ENCODE data around the gene TRAPPC2B.

Gene TRAPPC2B

DNA sequence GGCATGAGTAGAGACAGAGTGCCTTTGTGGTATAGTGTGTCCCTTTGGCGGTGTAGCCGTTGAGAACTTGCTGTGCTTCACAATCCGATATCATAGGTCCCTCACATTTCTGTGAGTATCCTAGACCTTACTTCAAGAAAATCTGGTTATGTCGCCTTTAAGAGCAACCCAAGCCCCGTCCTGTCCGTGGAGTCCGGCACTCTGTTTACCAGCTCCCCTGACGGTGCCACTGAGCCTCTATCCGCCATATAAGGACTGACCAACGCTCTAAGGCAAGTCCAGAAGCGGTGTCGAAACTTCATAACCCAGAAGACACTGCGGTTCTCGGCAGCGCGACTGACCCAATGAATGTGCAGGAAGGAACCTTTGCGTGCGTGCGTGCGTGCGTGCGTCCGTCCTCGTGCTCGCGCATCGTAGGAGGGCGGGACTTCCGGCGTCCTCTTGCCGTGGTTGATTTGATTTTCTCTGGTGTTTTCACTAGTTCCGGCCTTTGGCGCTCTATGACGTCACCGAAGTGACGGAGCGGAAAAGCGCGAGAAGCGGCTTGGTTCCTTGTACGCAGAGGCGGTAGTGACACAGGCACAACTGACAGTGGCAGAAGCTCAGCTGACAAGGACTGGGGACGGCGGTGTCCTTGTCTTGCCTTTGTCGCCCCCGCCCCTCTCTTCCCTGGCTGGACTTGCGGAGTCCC, at the start of gene TRAPPC2B, which contains the start of gene ZNF547:
Gene TRAPPC2B (plus strand): TSS at position 555 of the 691 bp plus-strand sequence. CDS start 1,283 bp downstream, outside the sequence.
Gene ZNF547 (plus strand): TSS at position 555 of the 691 bp plus-strand sequence. CDS start 5,005 bp downstream, outside the sequence.
- peak; percentile 95 to 97 for DNase-seq (ENCODE audit: low read depth in 2 of 2)

DNA sequence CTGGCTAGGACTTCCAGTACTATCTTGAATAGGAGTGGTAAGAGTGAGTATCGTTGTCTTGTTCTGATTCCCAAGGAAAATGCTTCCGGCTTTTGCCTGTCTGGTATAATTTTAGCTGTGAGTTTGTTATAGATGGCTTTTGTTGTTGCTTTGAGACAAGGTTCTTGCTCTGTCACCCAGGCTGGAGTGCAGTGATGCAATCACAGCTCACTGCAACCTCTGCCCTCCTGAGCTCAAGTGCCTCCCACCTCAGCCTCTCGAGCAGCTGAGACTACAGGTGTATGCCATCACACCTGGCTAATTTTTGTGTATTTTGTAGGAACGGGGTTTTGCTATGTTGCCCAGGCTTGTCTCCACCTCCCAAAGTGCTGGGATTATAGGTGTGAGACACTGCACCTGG, 49.2 kb upstream of the TRAPPC2B start:
- DNase-seq (ENCODE audit: low read depth in 2 of 2): no peak

- DNase-seq (ENCODE audit: low read depth in 2 of 2): no peak
These were observed 45.8 kb upstream of the TRAPPC2B start for GRCh38 chr19:57317503-57317902.

- no peak for DNase-seq (ENCODE audit: low read depth in 2 of 2)
These were observed 43.5 kb upstream of the TRAPPC2B start for GRCh38 chr19:57319869-57320179.

GRCh38 chr19:57320180-57321084, 42.9 kb upstream of the TRAPPC2B start, which contains the start of gene ZNF543:
TSS of gene ZNF543 (plus strand) at chr19:57320472. CDS start at chr19:57320854, 382 bp downstream.
- peak; percentile 86 for DNase-seq (ENCODE audit: low read depth in 2 of 2)

DNA sequence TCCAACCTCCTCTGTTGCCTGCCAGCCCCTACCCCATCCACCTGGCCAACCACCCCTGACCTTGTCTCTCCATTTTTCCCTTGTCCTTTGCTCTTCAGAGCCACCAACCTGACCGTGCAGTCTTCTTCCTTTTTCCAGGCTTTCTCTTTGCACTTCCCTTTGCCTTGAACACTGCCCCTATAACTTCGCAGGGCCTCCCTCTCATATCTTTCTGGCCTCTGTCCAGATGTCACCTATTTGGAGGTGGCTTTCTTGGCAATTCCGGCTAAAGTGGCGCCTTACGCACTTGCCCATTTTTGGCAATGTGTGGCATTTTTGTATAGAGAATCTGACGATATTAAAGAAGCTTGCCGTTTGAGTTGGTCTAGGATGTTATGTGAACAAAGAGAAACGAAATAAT, 42.2 kb upstream of the TRAPPC2B start:
- DNase-seq (ENCODE audit: low read depth in 2 of 2): no peak

- no peak for DNase-seq (ENCODE audit: low read depth in 2 of 2)
These were observed 41.6 kb upstream of the TRAPPC2B start for GRCh38 chr19:57321751-57322150.

- no peak for DNase-seq (ENCODE audit: low read depth in 2 of 2)
These were observed 38.4 kb upstream of the TRAPPC2B start for GRCh38 chr19:57324992-57325391.

- DNase-seq (ENCODE audit: low read depth in 2 of 2): no peak
These were observed 35.4 kb upstream of the TRAPPC2B start for GRCh38 chr19:57327993-57328392.

DNA sequence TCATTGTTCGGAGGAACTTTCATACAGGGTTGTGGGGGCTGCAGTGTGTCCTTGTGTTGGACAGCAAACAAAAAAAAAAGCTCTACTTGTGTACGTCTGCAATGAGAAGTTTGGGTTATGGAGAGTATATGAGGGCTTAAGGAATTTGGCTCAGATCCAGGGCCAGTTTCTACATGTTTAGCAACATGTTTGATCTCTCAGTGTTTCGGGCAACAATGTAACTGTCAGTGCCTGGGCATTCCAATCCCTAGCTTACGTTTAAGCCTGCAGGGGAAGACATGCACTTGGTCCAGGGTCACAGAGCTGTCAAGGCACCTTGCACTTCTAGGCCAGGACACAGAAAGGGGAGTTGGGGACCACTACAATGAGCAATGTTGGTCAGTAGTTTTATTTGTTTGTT, 29.2 kb upstream of the TRAPPC2B start:
- DNase-seq (ENCODE audit: low read depth in 2 of 2): no peak

DNA sequence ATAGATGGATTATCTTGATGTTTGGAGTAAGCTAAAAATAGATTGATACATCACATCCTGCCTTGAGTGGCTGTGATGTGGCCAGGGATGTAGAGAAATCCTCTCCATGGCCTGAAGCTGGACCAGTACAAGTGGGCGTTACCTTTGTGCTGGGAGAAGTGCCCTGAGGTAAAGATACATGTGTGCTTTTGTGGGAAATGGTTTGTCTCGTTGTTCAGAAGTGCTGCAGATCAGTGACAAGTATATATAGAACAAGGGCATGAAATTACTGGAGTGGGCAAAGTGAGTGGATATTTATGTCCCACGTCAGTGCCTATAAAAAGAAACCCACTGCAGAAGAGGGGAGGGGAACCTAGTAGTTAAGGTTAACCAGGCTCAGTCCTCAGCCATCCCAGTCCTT, 24.5 kb upstream of the TRAPPC2B start:
- DNase-seq (ENCODE audit: low read depth in 2 of 2): no peak

GRCh38 chr19:57342582-57342981, 20.8 kb upstream of the TRAPPC2B start:
- no peak for DNase-seq (ENCODE audit: low read depth in 2 of 2)

- DNase-seq (ENCODE audit: low read depth in 2 of 2): no peak
These were observed 15.2 kb upstream of the TRAPPC2B start for GRCh38 chr19:57348136-57348535.

DNA sequence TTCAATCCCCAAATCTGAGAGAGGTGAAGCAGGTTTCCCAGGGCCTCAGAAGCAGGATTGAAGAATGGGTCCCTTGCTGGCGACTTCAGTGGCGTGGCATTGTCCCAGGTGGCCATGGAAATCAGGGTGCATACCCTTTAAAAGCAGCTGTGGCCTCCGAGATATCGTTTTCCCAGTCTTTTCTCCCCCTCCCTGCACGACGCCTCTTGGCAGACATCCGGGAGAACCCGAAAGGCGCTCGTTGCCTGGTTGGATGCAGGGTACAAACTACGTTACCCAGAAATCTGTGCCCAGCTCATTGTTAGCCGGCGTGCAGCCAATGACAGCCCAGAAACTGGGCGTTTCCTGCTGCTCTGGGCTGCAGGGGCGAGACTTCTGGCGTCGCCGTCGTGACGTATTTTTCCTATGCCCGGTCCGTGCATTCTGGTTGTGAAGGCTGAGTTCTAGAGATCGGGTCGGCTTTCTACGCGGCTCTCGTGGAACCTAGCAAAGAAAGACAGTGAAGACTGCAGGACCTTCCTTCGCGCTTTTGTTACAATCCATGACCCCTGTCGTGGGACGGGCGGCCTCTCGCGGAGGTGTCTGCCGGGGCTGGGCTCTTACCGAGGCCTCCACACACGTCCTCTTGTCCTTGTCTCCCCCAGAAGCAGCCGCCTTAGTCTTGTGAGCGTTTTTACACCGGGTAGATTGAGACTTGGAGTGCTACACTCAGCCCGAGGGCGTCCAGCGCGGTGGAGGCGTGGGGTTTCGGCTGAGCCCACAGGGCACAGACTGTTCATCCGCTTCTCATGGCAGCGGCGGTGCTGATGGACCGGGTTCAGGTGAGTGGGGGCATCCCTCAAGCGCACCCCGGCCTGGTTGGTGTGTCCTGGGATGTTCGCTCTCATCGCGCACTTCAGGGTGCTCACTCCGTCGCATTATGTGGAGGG, 12.2 kb upstream of the TRAPPC2B start, which contains the start of gene ZNF304:
Gene ZNF304 (plus strand): TSS at position 395 of the 929 bp plus-strand sequence. CDS start 394 bp downstream, at position 789.
- DNase-seq (ENCODE audit: low read depth in 2 of 2): peak; percentile 71 to 78

DNA sequence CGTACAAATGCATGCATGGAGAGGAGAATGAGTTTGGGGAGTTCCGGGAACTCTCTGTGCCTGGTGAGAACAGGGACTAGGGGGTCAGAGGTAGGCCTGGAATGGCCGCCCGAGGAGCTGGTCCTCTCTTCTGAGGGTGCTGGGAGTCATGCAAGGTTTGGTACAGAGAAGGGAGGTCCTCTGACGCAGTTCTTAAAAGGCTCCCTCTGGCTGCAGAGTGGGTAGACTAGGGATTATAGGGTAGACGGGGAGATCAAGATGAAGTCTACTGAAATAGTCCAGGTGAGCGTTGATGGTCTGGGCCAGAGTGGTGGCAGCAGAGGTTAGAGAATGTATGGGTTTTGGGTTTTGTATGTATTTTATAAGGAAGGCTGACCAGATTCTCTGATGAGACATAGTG, 11.5 kb upstream of the TRAPPC2B start:
- DNase-seq (ENCODE audit: low read depth in 2 of 2): no peak

GRCh38 chr19:57355916-57356315, 7.4 kb upstream of the TRAPPC2B start:
- no peak for DNase-seq (ENCODE audit: low read depth in 2 of 2)

- no peak for DNase-seq (ENCODE audit: low read depth in 2 of 2)
These were observed 5.9 kb upstream of the TRAPPC2B start for GRCh38 chr19:57357406-57357805.

DNA sequence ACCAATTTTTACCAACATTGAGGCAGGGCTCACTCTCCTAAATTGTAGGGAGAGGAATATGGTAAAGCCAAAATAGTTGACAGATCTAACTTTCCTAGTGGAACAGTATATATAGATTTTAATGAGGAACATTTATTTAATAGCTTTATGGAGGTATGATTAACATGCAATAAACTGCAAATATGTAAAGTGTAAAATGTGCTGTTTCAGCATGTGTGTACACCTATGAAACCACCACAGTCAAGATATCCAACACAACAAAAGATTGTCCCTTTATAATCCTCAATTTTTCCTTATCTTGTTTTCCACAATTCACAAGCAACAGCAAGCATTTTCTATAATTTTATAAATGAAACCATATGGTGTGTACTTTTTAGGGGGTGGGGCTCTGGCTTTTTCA, 4.1 kb upstream of the TRAPPC2B start:
- no peak for DNase-seq (ENCODE audit: low read depth in 2 of 2)

DNA sequence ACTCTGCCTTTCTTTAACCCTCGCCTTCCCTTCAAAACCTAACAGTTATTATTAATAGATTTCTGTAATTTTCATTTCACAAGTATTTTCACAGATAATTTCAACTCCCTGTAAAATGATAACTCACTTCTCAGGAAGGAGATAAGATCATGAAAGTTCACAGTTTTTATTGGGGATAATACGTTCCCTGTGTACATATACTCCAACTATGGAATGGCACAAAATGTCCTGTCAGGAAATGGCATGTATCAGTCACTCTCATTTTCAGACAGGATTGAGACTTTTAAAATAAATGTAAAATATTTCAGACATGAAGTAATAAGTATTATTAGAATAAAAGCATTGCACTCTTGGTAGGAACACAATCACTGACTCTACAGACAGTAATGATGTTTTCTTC, 932 bp upstream of the TRAPPC2B start:
- DNase-seq (ENCODE audit: low read depth in 2 of 2): no peak

DNA sequence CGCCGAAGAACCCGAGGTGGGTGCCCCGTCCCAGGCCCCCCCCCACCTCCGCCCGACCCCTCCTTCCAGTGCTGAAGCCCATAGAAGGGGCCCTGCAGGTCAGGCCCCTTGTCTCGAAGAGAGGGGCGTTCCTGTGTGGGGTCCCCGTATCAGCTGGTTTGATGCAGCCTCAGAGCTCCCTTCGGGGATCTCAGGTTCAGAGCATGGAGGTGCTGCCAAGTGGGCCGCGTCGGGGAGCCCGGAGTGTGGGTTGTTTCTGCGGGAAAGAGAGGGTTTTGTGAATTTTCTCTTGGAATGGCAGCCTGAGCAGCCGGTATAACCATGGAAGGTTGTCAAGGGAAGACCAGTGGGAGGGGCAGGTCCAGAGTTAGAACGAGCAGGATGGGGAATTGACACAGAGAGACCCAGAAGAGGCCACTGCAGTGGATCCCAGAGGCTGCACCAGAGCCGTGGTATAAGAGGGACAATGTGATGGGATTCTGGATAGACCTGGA, 384 bp downstream of the TRAPPC2B start:
- DNase-seq (ENCODE audit: low read depth in 2 of 2): no peak

DNA sequence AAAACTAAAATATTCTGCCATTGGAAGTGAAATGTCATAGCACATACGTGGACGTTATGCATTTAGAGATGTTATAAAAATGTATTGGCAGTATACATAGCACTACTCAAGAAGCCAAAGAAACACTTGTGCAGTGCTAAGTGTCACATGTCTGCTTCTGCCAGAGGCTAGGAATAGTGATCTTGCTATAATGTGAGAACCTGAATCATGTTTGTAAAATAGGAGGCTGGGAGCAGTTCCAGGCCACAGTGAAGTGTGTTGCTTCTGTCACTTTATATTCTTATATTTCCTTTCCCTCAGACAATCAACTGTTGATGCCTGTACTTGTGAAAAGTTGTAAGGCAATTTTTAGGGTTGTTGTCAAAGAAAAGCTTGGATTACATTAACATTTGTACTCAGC, 3.4 kb downstream of the TRAPPC2B start:
- DNase-seq (ENCODE audit: low read depth in 2 of 2): no peak

Data from stimulated activated CD4-positive, alpha-beta T cell treated with anti-CD3 and anti-CD28 coated beads, Interleukin-15, amount 100 ng/mL, for 48 hours (primary cell).